ENCODE measurements around the gene NACA. TPM values are rescaled to one million over a fixed set of nuclear protein-coding genes. Genes with fewer than 3 reads are reported as not detected.

Gene NACA
- polyA plus RNA-seq, 1 of the 3 experiments (the other 2 are of a cell fraction) = 523 TPM

GRCh38 chr12:56763753-56764657, 38.9 kb upstream of the NACA start:
- Histone ChIP-seq H3K27ac (ENCODE audit: low read depth in 2 of 2, low read length in 1 of 2) (no peak overlapping the region), H4K20me1 (ENCODE audit: insufficient read depth) (no peaks in the 10 kb centered on the region), H2AFZ (ENCODE audit: low read depth) (no peak overlapping the region), H3K9me3 (no peaks in the 10 kb centered on the region), H3K4me2 (no peak overlapping the region), H3K4me3 (ENCODE audit: low read depth in 2 of 2, low read length in 1 of 2) (no peak overlapping the region), H3K9ac (no peak overlapping the region), H3K79me2 (ENCODE audit: insufficient read depth) (no peaks in the 10 kb centered on the region), H3K27me3 (ENCODE audit: insufficient read depth) (no peaks in the 10 kb centered on the region), H3K36me3 (replicated peaks in 1 of 2; ENCODE audit: control insufficient read depth in 1 of 2, insufficient read depth in 2 of 2, low read length in 1 of 2) (no peaks in the 10 kb centered on the region), H3K4me1 (ENCODE audit: control insufficient read depth in 1 of 2, insufficient read depth in 2 of 2, low read depth in 1 of 2, low read length in 1 of 2) (no peaks in the 10 kb centered on the region), H3F3A (replicated peaks; ENCODE audit: insufficient read depth) (no peaks in the 10 kb centered on the region), H3K9me2 (no peaks in the 10 kb centered on the region)
- TF ChIP-seq ZBTB33 (IDR thresholded peaks at IDR 0.05; ENCODE audit: borderline replicate concordance, low read depth) (no peak), SMC3 (IDR thresholded peaks at IDR 0.05; ENCODE audit: low read depth, low read length) (no peak)
- ChIA-PET POLR2A (interaction anchor here (0.6 kb wide), 1 partner anchor 404 kb away, joined by 8 read pairs; the partner anchor contains the start of gene STAT2), CTCF (interaction anchor here (0.7 to 4.3 kb wide), 9 partner anchors 12 to 263 kb away, joined by 3 to 29 read pairs (median 3); partner anchors contain the start of gene PRIM1)
- no peak for DNase-seq
- WGBS (ENCODE audit: low lambda C conversion rate) = 58% methylated on average over 5 of the region's 5 CpGs

GRCh38 chr12:56761812-56762211, 36.7 kb upstream of the NACA start:
- H2AFZ ChIP-seq (ENCODE audit: low read depth) = no peak overlapping the region
- no peaks in the 10 kb centered on the region for H3K9me2 ChIP-seq
- no peak overlapping the region for H3K27ac ChIP-seq (ENCODE audit: low read depth in 2 of 2, low read length in 1 of 2)
- no peak overlapping the region for H3K4me3 ChIP-seq (ENCODE audit: low read depth in 2 of 2, low read length in 1 of 2)
- no peaks in the 10 kb centered on the region for H3K27me3 ChIP-seq (ENCODE audit: insufficient read depth)
- H3K9ac ChIP-seq = no peak overlapping the region
- WGBS (ENCODE audit: low lambda C conversion rate) = 38% methylated on average over 2 of the region's 2 CpGs
- H3K4me1 ChIP-seq (ENCODE audit: control insufficient read depth in 1 of 2, insufficient read depth in 2 of 2, low read depth in 1 of 2, low read length in 1 of 2) = no peaks in the 10 kb centered on the region
- no peaks in the 10 kb centered on the region for H3K79me2 ChIP-seq (ENCODE audit: insufficient read depth)
- no peak for DNase-seq
- POLR2A ChIA-PET = no interaction called here
- CTCF ChIA-PET = interaction anchor here (0.9 to 4.3 kb wide), 4 partner anchors 23 to 240 kb away, joined by 3 to 29 read pairs (median 5); no protein-coding TSS in a partner anchor
- no peaks in the 10 kb centered on the region for H3F3A ChIP-seq (replicated peaks; ENCODE audit: insufficient read depth)
- TF ChIP-seq CHD2 (IDR thresholded peaks at IDR 0.05; ENCODE audit: low read length, partially characterized antibody) = no peak
- TF ChIP-seq FOSL2 (IDR thresholded peaks at IDR 0.05; ENCODE audit: borderline replicate concordance, low read depth) = no peak
- TF ChIP-seq RAD21 (IDR thresholded peaks at IDR 0.05; ENCODE audit: low read length) = no peak
- no peak for TF ChIP-seq RXRA (IDR thresholded peaks at IDR 0.05; ENCODE audit: borderline replicate concordance, low read depth)
- no peak for TF ChIP-seq IRF3 (IDR thresholded peaks at IDR 0.05; ENCODE audit: low read depth, low read length)
- TF ChIP-seq NFIC (IDR thresholded peaks at IDR 0.05; ENCODE audit: borderline replicate concordance) = no peak
- no peak for TF ChIP-seq FOXJ3 (CRISPR knock-in tag; IDR thresholded peaks at IDR 0.05)
- TF ChIP-seq TCF12 (IDR thresholded peaks at IDR 0.05) = no peak
- no peak for TF ChIP-seq TAF1 (IDR thresholded peaks at IDR 0.05; ENCODE audit: borderline replicate concordance, low read depth, low read length)
- no peak for TF ChIP-seq CTCF (IDR thresholded peaks at IDR 0.05)
- no peak for TF ChIP-seq SMC3 (IDR thresholded peaks at IDR 0.05; ENCODE audit: low read depth, low read length)
- no peak for TF ChIP-seq PBX3 (IDR thresholded peaks at IDR 0.05)
- no peak for TF ChIP-seq FOXM1 (IDR thresholded peaks at IDR 0.05; ENCODE audit: low read depth)
- no peak for TF ChIP-seq RFX5 (IDR thresholded peaks at IDR 0.05; ENCODE audit: low read length)
- TF ChIP-seq SIN3A (IDR thresholded peaks at IDR 0.05; ENCODE audit: borderline replicate concordance, low read depth, low read length) = no peak
- no peak overlapping the region for H3K4me2 ChIP-seq
- no peaks in the 10 kb centered on the region for H3K9me3 ChIP-seq
- H3K36me3 ChIP-seq (replicated peaks in 1 of 2; ENCODE audit: control insufficient read depth in 1 of 2, insufficient read depth in 2 of 2, low read length in 1 of 2) = no peaks in the 10 kb centered on the region
- no peaks in the 10 kb centered on the region for H4K20me1 ChIP-seq (ENCODE audit: insufficient read depth)
